Ectodermal cell (in vitro differentiated cells): ENCODE measurements around the gene KLHL29.

Source experiments
- H3K27ac ChIP-seq: 2 replicates; pipeline ENCODE4 v1.7.0; 2013; ENCODE audit warnings: mild to moderate bottlenecking, low read depth, low read length; ENCODE audit not compliant: insufficient read depth, poor library complexity, severe bottlenecking
- H3K27me3 ChIP-seq: 2 replicates; pipeline ENCODE4 v1.7.0; 2013; ENCODE audit warnings: mild to moderate bottlenecking, low read length; ENCODE audit not compliant: insufficient read depth, control insufficient read depth, poor library complexity, severe bottlenecking
- H3K36me3 ChIP-seq: one replicate; pipeline ENCODE4 v1.7.0; 2013; ENCODE audit warnings: low read length; ENCODE audit not compliant: control insufficient read depth, insufficient read depth
- H3K4me1 ChIP-seq: one replicate; pipeline ENCODE4 v1.7.0; 2013; ENCODE audit warnings: low read length; ENCODE audit not compliant: control insufficient read depth, insufficient read depth
- H3K4me3 ChIP-seq: 2 replicates; pipeline ENCODE4 v1.7.0; 2013; ENCODE audit warnings: low read depth, low read length, control low read depth; ENCODE audit not compliant: insufficient read depth
- H3K9me3 ChIP-seq: 2 replicates; pipeline ENCODE4 v1.7.0; 2013; ENCODE audit warnings: mild to moderate bottlenecking, low read length, moderate library complexity; ENCODE audit not compliant: control insufficient read depth
- WGBS, 2 experiments: methylation state at CpG; one replicate each; pipeline ENCODE4 v1.1.7; 2013; ENCODE audit warnings: missing lambda C conversion rate in 2 of 2; 5-methylcytosine and 5-hydroxymethylcytosine counted together

Gene KLHL29

GRCh38 chr2:23445450-23445868 is 60.5 kb downstream of the KLHL29 start:
- WGBS, 2 experiments, result 94% methylated on average over 4 of the region's 4 CpGs
- Histone ChIP-seq H3K4me3 (no peak overlapping the region), H3K27me3 (no peaks in the 10 kb centered on the region), H3K27ac (no peak overlapping the region), H3K4me1 (no peaks in the 10 kb centered on the region), H3K36me3 (no peaks in the 10 kb centered on the region), H3K9me3 (no peaks in the 10 kb centered on the region)

- WGBS, 2 experiments, result 84 to 85% methylated on average over 5 of the region's 5 CpGs
- Histone ChIP-seq H3K27me3 (no peaks in the 10 kb centered on the region), H3K4me3 (no peak overlapping the region), H3K27ac (no peak overlapping the region), H3K4me1 (no peaks in the 10 kb centered on the region), H3K36me3 (no peaks in the 10 kb centered on the region), H3K9me3 (no peaks in the 10 kb centered on the region)
Measured at GRCh38 chr2:23446916-23447315, 61.9 kb downstream of the KLHL29 start.

- Histone ChIP-seq H3K4me3 (no peak overlapping the region), H3K9me3 (no peaks in the 10 kb centered on the region), H3K4me1 (no peaks in the 10 kb centered on the region), H3K36me3 (no peaks in the 10 kb centered on the region), H3K27me3 (no peaks in the 10 kb centered on the region), H3K27ac (no peak overlapping the region)
- 88 to 91% methylated on average over 3 of the region's 3 CpGs for WGBS, 2 experiments
Measured at GRCh38 chr2:23447405-23447804, 62.4 kb downstream of the KLHL29 start.

GRCh38 chr2:23448906-23449305 is 63.9 kb downstream of the KLHL29 start:
- Histone ChIP-seq H3K9me3 (no peaks in the 10 kb centered on the region), H3K36me3 (no peaks in the 10 kb centered on the region), H3K4me1 (peaks cover 9% of the 10 kb centered on the region), H3K27ac (no peak overlapping the region), H3K27me3 (no peaks in the 10 kb centered on the region), H3K4me3 (no peak overlapping the region)
- WGBS, 2 experiments, result 88 to 95% methylated on average over 2 of the region's 2 CpGs

GRCh38 chr2:23449413-23449812 is 64.4 kb downstream of the KLHL29 start:
- Histone ChIP-seq H3K9me3 (no peaks in the 10 kb centered on the region), H3K27ac (no peak overlapping the region), H3K36me3 (no peaks in the 10 kb centered on the region), H3K27me3 (no peaks in the 10 kb centered on the region), H3K4me3 (no peak overlapping the region), H3K4me1 (peaks cover 13% of the 10 kb centered on the region)

- peaks cover 13% of the 10 kb centered on the region for H3K4me1 ChIP-seq
- H3K27me3 ChIP-seq, result no peaks in the 10 kb centered on the region
- H3K36me3 ChIP-seq, result no peaks in the 10 kb centered on the region
- H3K9me3 ChIP-seq, result no peaks in the 10 kb centered on the region
- no peak overlapping the region for H3K27ac ChIP-seq
- WGBS, 2 experiments, result 89 to 91% methylated on average over 14 of the region's 14 CpGs
- H3K4me3 ChIP-seq, result no peak overlapping the region
Measured at GRCh38 chr2:23449831-23450331, 64.9 kb downstream of the KLHL29 start.

GRCh38 chr2:23452372-23452771 is 67.4 kb downstream of the KLHL29 start:
- H3K27ac ChIP-seq, result no peak overlapping the region
- peaks cover 13% of the 10 kb centered on the region for H3K4me1 ChIP-seq
- 93 to 94% methylated on average over 4 to 5 of the region's 5 CpGs for WGBS, 2 experiments
- H3K36me3 ChIP-seq, result no peaks in the 10 kb centered on the region
- H3K9me3 ChIP-seq, result no peaks in the 10 kb centered on the region
- no peak overlapping the region for H3K4me3 ChIP-seq
- H3K27me3 ChIP-seq, result no peaks in the 10 kb centered on the region

GRCh38 chr2:23452853-23453420 is 68.0 kb downstream of the KLHL29 start:
- H3K9me3 ChIP-seq, result no peaks in the 10 kb centered on the region
- H3K36me3 ChIP-seq, result no peaks in the 10 kb centered on the region
- no peaks in the 10 kb centered on the region for H3K27me3 ChIP-seq
- peaks cover 13% of the 10 kb centered on the region for H3K4me1 ChIP-seq
- H3K4me3 ChIP-seq, result no peak overlapping the region
- H3K27ac ChIP-seq, result no peak overlapping the region
- 90 to 92% methylated on average over 6 to 7 of the region's 9 CpGs for WGBS, 2 experiments

GRCh38 chr2:23453432-23453831 is 68.5 kb downstream of the KLHL29 start:
- Histone ChIP-seq H3K27me3 (no peaks in the 10 kb centered on the region), H3K4me1 (peaks cover 13% of the 10 kb centered on the region), H3K9me3 (no peaks in the 10 kb centered on the region), H3K36me3 (no peaks in the 10 kb centered on the region), H3K4me3 (no peak overlapping the region), H3K27ac (no peak overlapping the region)
- WGBS, 2 experiments, result 82 to 85% methylated on average over 7 to 8 of the region's 8 CpGs

- H3K9me3 ChIP-seq, result no peaks in the 10 kb centered on the region
- no peak overlapping the region for H3K4me3 ChIP-seq
- peaks cover 13% of the 10 kb centered on the region for H3K4me1 ChIP-seq
- H3K27ac ChIP-seq, result no peak overlapping the region
- no peaks in the 10 kb centered on the region for H3K36me3 ChIP-seq
- H3K27me3 ChIP-seq, result no peaks in the 10 kb centered on the region
- WGBS, 2 experiments, result 72 to 76% methylated on average over 8 to 9 of the region's 10 CpGs
Measured at GRCh38 chr2:23453836-23454460, 69.0 kb downstream of the KLHL29 start.
